K562 (cell line): Measurements from ENCODE around the gene GMEB2.

Experiments used
- ADNP ChIP-seq: fragments of 200-800 bp; sonication (Bioruptor generic); IDR thresholded peaks from 2 replicates; pipeline ENCODE4 v1.6.1; 2016; ENCODE audit warnings: missing genetic modification characterization, missing compliant biosample characterization
- SAFB2 ChIP-seq: fragments of 200-400 bp; formaldehyde crosslinking; IDR thresholded peaks from 2 replicates; pipeline ENCODE4 v1.6.1; 2018; ENCODE audit warnings: borderline replicate concordance, low read length, low read depth, moderate library complexity; ENCODE audit not compliant: severe bottlenecking

GRCh38 chr20:63574156-63574828 lies 52.6 kb downstream of the GMEB2 start, which contains the start of gene HELZ2:
- TF ChIP-seq SAFB2: no peak
- TF ChIP-seq ADNP (tag): no peak
